Fibroblast of villous mesenchyme (primary cell): ENCODE results near the gene C6orf163. TPM values are rescaled to one million over a fixed set of nuclear protein-coding genes. Genes with fewer than 3 reads are reported as not detected.

Experiments used
- DNase-seq: peaks from one replicate; pipeline ENCODE4 v3.0.0-alpha.2; 2010; ENCODE audit warnings: low read depth
- H3K4me3 ChIP-seq: 2 replicates; pipeline ENCODE4 v1.5.1; 2011; ENCODE audit warnings: low read depth, mild to moderate bottlenecking, low read length
- CTCF ChIP-seq: IDR thresholded peaks from 2 replicates; pipeline ENCODE4 v1.5.1; 2012; ENCODE audit warnings: low read depth, mild to moderate bottlenecking, low read length; ENCODE audit not compliant: insufficient read depth
- total RNA-seq: library from RNA; depleted of rRNA; stranded (reverse); fragments of >200 nt; gene quantifications from 2 replicates; pipeline ENCODE4 v1.2.3, GENCODE V29; 2012

The C6orf163 gene
- total RNA-seq, 1 donor: 2.6 TPM

- TF ChIP-seq CTCF: no peak
- H3K4me3 ChIP-seq: no peak overlapping the region
- no peak for DNase-seq
Measured at GRCh38 chr6:87340230-87340629, 4.4 kb upstream of the C6orf163 start.

GRCh38 chr6:87341158-87341557 lies 3.5 kb upstream of the C6orf163 start:
- DNase-seq: no peak
- TF ChIP-seq CTCF: no peak
- no peak overlapping the region for H3K4me3 ChIP-seq

GRCh38 chr6:87341899-87342298 lies 2.7 kb upstream of the C6orf163 start:
- no peak for DNase-seq
- no peak overlapping the region for H3K4me3 ChIP-seq
- no peak for TF ChIP-seq CTCF

GRCh38 chr6:87342829-87343228 lies 1.8 kb upstream of the C6orf163 start:
- TF ChIP-seq CTCF: no peak
- H3K4me3 ChIP-seq: no peak overlapping the region
- DNase-seq: peak; percentile 7

- TF ChIP-seq CTCF: no peak
Measured at GRCh38 chr6:87346700-87347099, 2.1 kb downstream of the C6orf163 start.

GRCh38 chr6:87349896-87350295 lies 5.3 kb downstream of the C6orf163 start:
- TF ChIP-seq CTCF: no peak
- no peak for DNase-seq

More at GRCh38 chr6:87346700-87347099, 2.1 kb downstream of the C6orf163 start:
- DNase-seq: no peak
- H3K4me3 ChIP-seq: no peak overlapping the region

GRCh38 chr6:87350516-87350915 lies 5.9 kb downstream of the C6orf163 start:
- no peak for TF ChIP-seq CTCF
- H3K4me3 ChIP-seq: no peak overlapping the region
- DNase-seq: no peak

More at GRCh38 chr6:87349896-87350295, 5.3 kb downstream of the C6orf163 start:
- H3K4me3 ChIP-seq: no peak overlapping the region
